Neuronal stem cell (in vitro differentiated cells): Measurements from ENCODE around the gene TAS1R3.

Experiments used
- DNase-seq: peaks from one replicate; pipeline ENCODE4 v3.0.0-alpha.2; 2013; ENCODE audit warnings: low spot score
- H2AFZ ChIP-seq: one replicate; pipeline ENCODE4 v1.6.1; 2013; ENCODE audit warnings: mild to moderate bottlenecking, low read length, inconsistent platforms
- H2AK5ac ChIP-seq: 2 replicates; pipeline ENCODE4 v1.6.1; 2013; ENCODE audit warnings: low read depth, mild to moderate bottlenecking, inconsistent platforms, low read length, moderate library complexity, mixed read lengths
- H2BK120ac ChIP-seq: 2 replicates; pipeline ENCODE4 v1.6.1; 2013; ENCODE audit warnings: low read depth, mild to moderate bottlenecking, inconsistent platforms, low read length, moderate library complexity, mixed read lengths
- H2BK12ac ChIP-seq: one replicate; pipeline ENCODE4 v1.6.1; 2013; ENCODE audit warnings: low read length, inconsistent platforms
- H2BK15ac ChIP-seq: 2 replicates; pipeline ENCODE4 v1.6.1; 2013; ENCODE audit warnings: mild to moderate bottlenecking, low read length, inconsistent platforms, mixed read lengths
- H2BK5ac ChIP-seq: one replicate; pipeline ENCODE4 v1.6.1; 2013; ENCODE audit warnings: inconsistent platforms, mild to moderate bottlenecking, low read length, moderate library complexity
- H3K14ac ChIP-seq: one replicate; pipeline ENCODE4 v1.6.1; 2013; ENCODE audit warnings: low read length, inconsistent platforms
- H3K18ac ChIP-seq: 2 replicates; pipeline ENCODE4 v1.6.1; 2013; ENCODE audit warnings: low read length, inconsistent platforms
- H3K23ac ChIP-seq: 2 replicates; pipeline ENCODE4 v1.6.1; 2013; ENCODE audit warnings: low read depth, mild to moderate bottlenecking, mixed read lengths, low read length, inconsistent platforms; ENCODE audit not compliant: poor library complexity
- H3K27ac ChIP-seq: replicated peaks from 3 replicates; pipeline ENCODE4 v1.5.1; 2013; ENCODE audit warnings: low read length, inconsistent platforms
- H3K27me3 ChIP-seq, 3 experiments: 2 replicates each; pipeline ENCODE4 v1.6.1; 2013; ENCODE audit warnings: low read length in 3 of 3, mild to moderate bottlenecking in 2 of 3, inconsistent platforms in 1 of 3, low read depth in 1 of 3, mixed read lengths in 1 of 3, moderate library complexity in 1 of 3; ENCODE audit not compliant: control insufficient read depth in 3 of 3, insufficient read depth in 3 of 3
- H3K36me3 ChIP-seq, 2 donors: replicated peaks in 1 of 2; 2 replicates each; pipeline ENCODE4 v1.6.1; 2013; ENCODE audit warnings: low read length in 2 of 2; ENCODE audit not compliant: control insufficient read depth in 2 of 2, insufficient read depth in 2 of 2
- H3K4ac ChIP-seq: 2 replicates; pipeline ENCODE4 v1.6.1; 2013; ENCODE audit warnings: inconsistent platforms, mild to moderate bottlenecking, low read length, moderate library complexity
- H3K4me1 ChIP-seq, 2 donors: 1 replicate in 1 of 2; 2 replicates in 1 of 2; pipeline ENCODE4 v1.6.1; 2013; ENCODE audit warnings: low read length in 2 of 2, low read depth in 1 of 2; ENCODE audit not compliant: control insufficient read depth in 2 of 2, insufficient read depth in 1 of 2
- H3K4me2 ChIP-seq: one replicate; pipeline ENCODE4 v1.6.1; 2013; ENCODE audit warnings: mild to moderate bottlenecking, low read length, inconsistent platforms; ENCODE audit not compliant: insufficient read depth, poor library complexity, severe bottlenecking
- H3K4me3 ChIP-seq, 2 donors: 2 replicates each; pipeline ENCODE4 v1.5.1; 2013; ENCODE audit warnings: low read length in 2 of 2, mild to moderate bottlenecking in 2 of 2, inconsistent platforms in 1 of 2, moderate library complexity in 1 of 2
- H3K79me1 ChIP-seq: one replicate; pipeline ENCODE4 v1.6.1; 2013; ENCODE audit warnings: low read depth, mild to moderate bottlenecking, inconsistent platforms, low read length, moderate library complexity
- H3K9ac ChIP-seq: one replicate; pipeline ENCODE4 v1.6.1; 2013; ENCODE audit warnings: mild to moderate bottlenecking, low read depth, low read length, inconsistent platforms; ENCODE audit not compliant: poor library complexity
- H3K9me3 ChIP-seq, 2 donors: replicated peaks in 1 of 2; 2 replicates each; pipeline versions ENCODE3 to v1.6.1; 2013; ENCODE audit warnings: low read length in 2 of 2, mild to moderate bottlenecking in 2 of 2, inconsistent platforms in 1 of 2, low read depth in 1 of 2, mixed read lengths in 1 of 2, moderate library complexity in 1 of 2; ENCODE audit not compliant: control insufficient read depth in 2 of 2, insufficient read depth in 1 of 2
- H4K8ac ChIP-seq: one replicate; pipeline ENCODE4 v1.6.1; 2013; ENCODE audit warnings: low read depth, mild to moderate bottlenecking, inconsistent platforms, low read length, moderate library complexity
- H4K91ac ChIP-seq: one replicate; pipeline ENCODE4 v1.6.1; 2013; ENCODE audit warnings: low read length, low read depth, mild to moderate bottlenecking, inconsistent platforms; ENCODE audit not compliant: poor library complexity
- WGBS, 2 donors: extraction: QIAGEN DNeasy Blood & Tissue Kit; methylation state at CpG; one replicate each; pipeline ENCODE4 v1.1.7; 2013; ENCODE audit warnings: missing lambda C conversion rate in 2 of 2, mixed read lengths in 1 of 2; ENCODE audit not compliant: insufficient read length in 2 of 2, insufficient replicate concordance in 1 of 2; ENCODE audit errors: extremely low coverage in 2 of 2; 5-methylcytosine and 5-hydroxymethylcytosine counted together

The TAS1R3 gene

GRCh38 chr1:1303736-1304135, 27.3 kb upstream of the TAS1R3 start:
- no CpG with 5 or more reads among the region's 13 CpGs for WGBS, 2 donors

GRCh38 chr1:1304331-1305299, 26.5 kb upstream of the TAS1R3 start:
- no peak for DNase-seq

More at GRCh38 chr1:1303736-1304135, 27.3 kb upstream of the TAS1R3 start:
- no peak overlapping the region for H2BK5ac ChIP-seq
- H3K27ac ChIP-seq, result no peak overlapping the region
- peak overlapping the region; percentile 64 for H3K18ac ChIP-seq
- peak overlapping the region; percentile 38 for H2BK15ac ChIP-seq
- DNase-seq, result no peak
- H3K14ac ChIP-seq, result peak overlapping the region; percentile 84
- H3K36me3 ChIP-seq, result peaks cover 0 to 1% of the 10 kb centered on the region in 2 donors
- H3K27me3 ChIP-seq, result no peaks in the 10 kb centered on the region
- H4K91ac ChIP-seq, result no peak overlapping the region
- peak overlapping the region; percentile 95 for H3K23ac ChIP-seq
- no peak overlapping the region for H3K4me2 ChIP-seq
- H2BK12ac ChIP-seq, result no peak overlapping the region
- peaks cover 13% of the 10 kb centered on the region for H3K79me1 ChIP-seq
- no peaks in the 10 kb centered on the region for H3K9me3 ChIP-seq
- H3K4me3 ChIP-seq, result no peak overlapping the region
- no peak overlapping the region for H4K8ac ChIP-seq
- H3K9ac ChIP-seq, result peak overlapping the region; percentile 44
- H2AFZ ChIP-seq, result no peak overlapping the region
- peaks cover 28 to 30% of the 10 kb centered on the region in 2 donors for H3K4me1 ChIP-seq
- H2AK5ac ChIP-seq, result peak overlapping the region; percentile 5
- H3K4ac ChIP-seq, result no peak overlapping the region
- H2BK120ac ChIP-seq, result no peak overlapping the region

GRCh38 chr1:1305300-1306069, 25.6 kb upstream of the TAS1R3 start:
- peak overlapping the region; percentile 87 for H2BK120ac ChIP-seq
- H3K4ac ChIP-seq, result no peak overlapping the region
- H3K14ac ChIP-seq, result peak overlapping the region; percentile 94
- peak overlapping the region; percentile 90 for H2BK12ac ChIP-seq
- peak overlapping the region; percentile 94 for H2BK15ac ChIP-seq
- H3K23ac ChIP-seq, result peak overlapping the region; percentile 93
- H2AFZ ChIP-seq, result peak overlapping the region; percentile 79
- H2AK5ac ChIP-seq, result peak overlapping the region; percentile 100
- no peaks in the 10 kb centered on the region for H3K9me3 ChIP-seq
- no peak for DNase-seq
- peak overlapping the region in 1 of 2 donors; percentile 75 for H3K4me3 ChIP-seq
- H3K4me1 ChIP-seq, result peaks cover 36 to 38% of the 10 kb centered on the region in 2 donors
- peak overlapping the region; percentile 93 for H3K18ac ChIP-seq
- peaks cover 0 to 2% (median 0%) of the 10 kb centered on the region in 3 experiments for H3K27me3 ChIP-seq
- H3K4me2 ChIP-seq, result peak overlapping the region; percentile 55
- peaks cover 20% of the 10 kb centered on the region for H3K79me1 ChIP-seq
- H4K91ac ChIP-seq, result no peak overlapping the region
- H2BK5ac ChIP-seq, result peak overlapping the region; percentile 87
- peaks cover 9 to 13% of the 10 kb centered on the region in 2 donors for H3K36me3 ChIP-seq
- peak overlapping the region; percentile 86 for H3K9ac ChIP-seq
- peak overlapping the region; percentile 46 for H3K27ac ChIP-seq
- no CpG with 5 or more reads among the region's 25 CpGs for WGBS, 2 donors
- H4K8ac ChIP-seq, result peak overlapping the region; percentile 43

More at GRCh38 chr1:1304331-1305299, 26.5 kb upstream of the TAS1R3 start:
- Histone ChIP-seq H2BK5ac (peak overlapping the region; percentile 87), H3K9ac (peak overlapping the region; percentile 86), H2AK5ac (peak overlapping the region; percentile 100), H3K27ac (peak overlapping the region; percentile 46), H3K9me3 (no peaks in the 10 kb centered on the region), H3K4me2 (peak overlapping the region; percentile 55), H3K79me1 (peaks cover 20% of the 10 kb centered on the region), H3K36me3 (peaks cover 1 to 5% of the 10 kb centered on the region in 2 donors), H3K18ac (peak overlapping the region; percentile 93), H3K4me1 (peaks cover 34 to 37% of the 10 kb centered on the region in 2 donors), H3K4ac (no peak overlapping the region), H4K91ac (peak overlapping the region; percentile 79), H2BK120ac (peak overlapping the region; percentile 87), H3K27me3 (peaks cover 0 to 2% (median 0%) of the 10 kb centered on the region in 3 experiments), H2BK12ac (peak overlapping the region; percentile 90), H2AFZ (peak overlapping the region; percentile 79), H4K8ac (no peak overlapping the region), H3K14ac (peak overlapping the region; percentile 94), H2BK15ac (peak overlapping the region; percentile 38), H3K23ac (peak overlapping the region; percentile 93), H3K4me3 (peak overlapping the region; percentile 19 to 35)
- no CpG with 5 or more reads among the region's 29 CpGs for WGBS, 2 donors
